GM21529 (cell line): ENCODE results near the gene METTL21C.

Experiments
- ATAC-seq: cut with Tn5 transposase; IDR thresholded peaks from one replicate; pipeline ENCODE4 v1.9.1; 2021; ENCODE audit not compliant: unreplicated experiment

METTL21C gene

GRCh38 chr13:102697929-102698648, 3.2 kb upstream of the METTL21C start:
- no peak for ATAC-seq

DNA sequence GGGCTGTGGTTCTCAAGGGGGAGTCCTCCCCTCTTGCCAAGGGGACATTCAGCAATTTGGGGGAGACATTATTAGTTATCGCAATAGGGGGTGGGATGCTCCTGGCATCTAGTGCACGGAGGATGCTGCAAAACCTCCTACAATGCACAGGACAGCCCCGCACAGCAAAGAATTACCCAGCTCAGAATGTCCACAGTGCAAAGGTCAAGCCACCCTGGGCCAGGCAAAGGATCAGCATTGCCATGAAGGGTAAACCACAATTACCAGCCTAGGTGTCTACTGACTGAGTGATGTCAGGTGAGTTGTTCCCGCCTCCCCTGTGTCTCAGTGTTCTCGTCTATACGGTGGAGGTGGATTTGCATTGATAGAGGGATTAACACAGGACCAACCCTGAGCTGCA, 2.4 kb upstream of the METTL21C start:
- no peak for ATAC-seq

DNA sequence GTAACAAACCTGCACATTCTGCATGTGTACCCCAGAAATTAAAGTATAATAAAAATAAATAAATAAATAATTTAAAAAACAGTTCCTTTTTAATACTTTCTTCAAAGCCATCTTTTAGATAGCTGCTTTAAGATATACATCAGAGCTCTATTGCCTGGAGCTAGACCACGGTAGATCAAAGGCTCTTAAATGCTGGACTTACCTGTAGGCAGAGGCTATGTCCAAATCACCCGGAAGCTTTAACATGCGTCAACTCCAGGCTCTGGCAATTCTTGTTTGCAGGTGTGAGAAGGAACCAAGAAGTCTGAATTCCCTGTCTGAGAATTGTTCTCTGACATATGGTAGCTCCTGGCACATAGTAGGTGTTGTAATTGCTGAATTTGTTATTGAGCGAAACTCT, 1.6 kb upstream of the METTL21C start:
- ATAC-seq, result no peak

- ATAC-seq, result no peak
Measured at GRCh38 chr13:102693776-102694175, 1.1 kb downstream of the METTL21C start.

DNA sequence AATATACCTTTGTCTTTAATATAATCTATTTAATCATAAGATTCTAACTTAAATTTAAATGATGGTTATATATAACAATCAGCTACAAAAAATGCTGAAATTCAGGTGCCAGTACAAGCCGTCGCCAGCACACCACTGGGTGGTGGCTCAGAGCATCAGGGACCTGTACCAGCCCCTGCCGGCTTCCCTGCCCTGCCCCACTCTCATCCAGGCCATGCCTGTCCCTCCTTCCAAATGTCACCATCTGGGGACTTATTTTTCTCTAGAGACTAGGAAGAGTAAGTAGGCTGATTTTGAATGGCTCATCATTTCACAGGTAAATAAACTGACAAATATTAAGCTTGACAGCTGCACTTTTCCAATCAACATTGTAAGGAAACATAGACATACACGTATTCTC, 1.6 kb downstream of the METTL21C start:
- no peak for ATAC-seq

DNA sequence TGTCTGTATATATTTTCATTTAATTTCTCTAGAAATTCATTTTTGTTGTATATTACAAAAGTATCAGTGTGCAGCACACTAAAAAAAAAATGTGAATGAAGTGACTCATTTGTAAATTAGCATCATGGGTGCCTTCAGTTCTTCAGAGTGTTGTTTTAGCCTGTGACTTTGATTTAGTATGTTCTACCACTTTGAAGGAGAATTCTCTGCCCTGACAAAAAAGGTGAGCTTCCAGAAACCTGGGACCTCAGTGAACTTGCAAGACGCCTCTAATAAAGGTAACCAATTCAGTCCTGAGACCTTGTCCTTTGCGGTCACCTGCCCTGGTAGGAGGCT, 2.4 kb downstream of the METTL21C start:
- no peak for ATAC-seq

GRCh38 chr13:102690883-102691282, 4.0 kb downstream of the METTL21C start:
- no peak for ATAC-seq

DNA sequence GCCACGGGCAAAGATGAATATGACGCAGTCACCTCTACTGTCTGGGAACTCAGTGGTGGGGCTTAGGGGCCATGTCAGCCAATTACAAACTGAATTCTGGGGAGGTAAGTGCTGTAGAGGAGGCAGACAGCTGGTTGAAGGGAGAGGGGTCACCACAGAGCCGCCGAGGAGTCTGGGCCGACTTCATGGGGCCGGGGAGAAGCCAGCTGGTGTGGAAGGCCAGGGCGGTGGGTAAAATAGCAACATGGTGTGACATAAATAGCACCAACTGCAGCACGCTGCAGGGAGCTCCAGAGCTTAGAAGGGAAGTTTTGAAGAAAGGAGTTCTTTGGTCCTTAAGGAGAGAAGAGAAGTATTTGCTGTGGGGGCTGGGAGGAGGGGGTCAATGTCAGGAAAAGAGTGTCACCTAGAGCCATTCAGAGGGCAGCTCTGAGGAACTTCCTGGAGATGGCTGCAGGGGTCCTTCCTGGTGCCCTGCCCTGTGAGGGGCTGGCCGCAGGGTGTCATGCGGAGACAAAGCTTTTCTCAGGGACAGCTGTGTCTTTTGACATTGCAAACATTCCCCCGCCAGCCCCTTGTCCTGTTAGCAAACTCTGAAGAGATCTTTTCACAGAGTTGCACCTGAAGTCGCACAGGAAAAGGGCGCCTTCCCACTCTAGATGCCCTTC, 6.4 kb downstream of the METTL21C start:
- ATAC-seq, result no peak

DNA sequence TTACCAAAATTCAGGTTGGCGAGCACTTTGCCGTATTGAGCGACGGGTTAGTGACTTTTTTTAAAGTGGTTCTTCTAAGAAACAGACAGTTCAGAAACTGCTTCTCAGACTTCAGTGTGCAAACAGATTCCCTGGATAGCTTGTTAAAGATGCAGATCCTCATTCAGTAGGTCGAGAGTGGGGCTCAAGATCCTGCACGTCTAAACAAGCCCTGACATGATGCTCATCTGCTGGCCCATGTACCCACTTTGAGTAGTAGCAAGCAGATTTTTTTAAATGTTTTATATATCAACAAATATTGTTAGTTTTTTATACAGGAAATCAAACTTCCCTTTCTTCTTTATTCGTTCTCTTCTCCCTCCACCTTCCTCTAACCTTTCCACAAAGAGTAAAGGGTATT, 7.3 kb downstream of the METTL21C start:
- no peak for ATAC-seq

- ATAC-seq, result no peak
Measured at GRCh38 chr13:102686024-102686423, 8.8 kb downstream of the METTL21C start.

- no peak for ATAC-seq
Measured at GRCh38 chr13:102683637-102684036, 11.2 kb downstream of the METTL21C start.

- ATAC-seq, result no peak
Measured at GRCh38 chr13:102682727-102683126, 12.1 kb downstream of the METTL21C start.

DNA sequence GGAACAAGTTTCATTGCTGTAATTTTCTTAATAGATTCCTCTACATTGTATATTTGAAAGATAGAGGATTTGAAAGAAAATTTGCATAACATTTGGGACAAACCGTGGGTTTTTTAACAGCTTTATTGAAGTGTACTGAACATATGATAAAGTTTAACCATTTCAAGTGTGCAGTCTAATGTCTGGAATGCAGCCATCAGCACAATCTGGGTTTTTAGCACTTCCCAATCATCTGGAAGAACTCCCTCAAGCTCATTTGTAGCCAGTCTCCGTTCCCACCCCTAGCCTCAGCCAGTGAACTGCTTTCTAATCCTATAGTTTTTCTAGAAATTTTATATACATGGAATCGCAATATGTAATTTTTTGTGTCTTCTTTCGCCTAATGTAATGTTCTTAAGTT, 12.6 kb downstream of the METTL21C start:
- no peak for ATAC-seq

GRCh38 chr13:102680842-102681740, 13.8 kb downstream of the METTL21C start:
- peak; percentile 41 for ATAC-seq

DNA sequence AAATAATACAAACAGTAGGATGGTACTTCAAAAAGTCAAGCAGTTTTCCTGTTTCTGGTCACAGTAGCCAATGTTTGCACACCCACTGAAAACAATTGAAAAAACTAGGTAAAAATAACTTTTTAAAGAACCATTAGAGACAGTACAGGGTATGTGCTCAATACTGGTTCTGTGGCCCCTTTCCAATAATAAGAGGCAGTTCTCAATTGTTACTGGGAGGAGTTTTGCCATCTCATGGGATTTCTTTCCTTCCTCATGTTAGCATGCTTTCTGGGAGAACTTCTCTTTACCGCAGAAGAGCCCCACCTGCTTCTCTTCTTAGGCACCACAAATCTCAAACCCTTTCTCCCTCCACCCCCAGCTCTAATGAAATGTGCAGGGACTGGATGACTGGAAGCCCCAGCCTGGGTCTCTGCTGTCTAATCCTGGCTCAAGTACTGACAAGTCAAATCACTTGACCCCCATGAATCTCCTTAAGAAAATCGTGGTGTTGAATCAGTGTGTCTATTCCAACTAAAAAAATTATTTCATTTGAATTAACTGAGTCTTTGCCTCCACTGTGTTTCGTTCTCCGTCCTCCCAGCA, 14.6 kb downstream of the METTL21C start:
- peak; percentile 13 for ATAC-seq

GRCh38 chr13:102679449-102680132, 15.3 kb downstream of the METTL21C start:
- no peak for ATAC-seq

- ATAC-seq, result no peak
Measured at GRCh38 chr13:102678339-102679107, 16.3 kb downstream of the METTL21C start.

DNA sequence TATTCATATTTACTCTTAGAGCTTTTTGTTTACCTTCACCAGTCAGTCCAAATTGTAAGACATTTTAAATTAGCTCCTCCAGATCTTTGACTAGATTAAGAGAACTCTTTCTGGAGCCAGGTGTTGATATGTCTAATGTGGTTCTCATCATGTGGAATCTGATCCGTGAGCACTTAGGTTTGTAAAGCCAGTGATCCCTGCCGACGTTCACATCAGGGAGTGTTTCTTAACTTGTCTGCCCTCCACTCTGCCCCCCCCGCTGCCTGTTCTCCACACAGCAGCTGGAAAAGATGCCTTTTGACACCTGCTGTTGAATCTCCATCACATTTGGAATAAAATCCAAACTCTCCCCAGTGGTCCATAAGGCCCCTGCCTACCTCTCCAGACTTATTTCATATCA, 17.7 kb downstream of the METTL21C start:
- no peak for ATAC-seq

- ATAC-seq, result no peak
Measured at GRCh38 chr13:102675115-102675514, 19.7 kb downstream of the METTL21C start.

- ATAC-seq, result no peak
Measured at GRCh38 chr13:102670130-102670529, 24.7 kb downstream of the METTL21C start.
